ENCODE results near the gene RIMBP2.

GRCh38 chr12:130441771-130442760 lies 274.0 kb downstream of the RIMBP2 start:
- TF ChIP-seq CTCF (conservative IDR thresholded peaks at IDR 0.05; ENCODE audit: low read depth, low read length) (no peak), EZH2 (IDR thresholded peaks at IDR 0.05; ENCODE audit: borderline replicate concordance, low read depth, low read length, poor library complexity, severe bottlenecking) (no peak)
